Ishikawa (cell line): Measurements from ENCODE around the gene EYA2.

Source experiments
- CEBPB ChIP-seq: IDR thresholded peaks from 2 replicates; pipeline ENCODE4 v1.6.1; 2012
- CREB1 ChIP-seq: IDR thresholded peaks from 2 replicates; pipeline ENCODE4 v1.6.1; 2012; ENCODE audit warnings: low read depth
- EGR1 ChIP-seq: IDR thresholded peaks from 2 replicates; pipeline ENCODE4 v1.6.1; 2012
- EP300 ChIP-seq: IDR thresholded peaks from 2 replicates; pipeline ENCODE4 v1.6.1; 2012; ENCODE audit warnings: borderline replicate concordance
- FOXM1 ChIP-seq: IDR thresholded peaks from 2 replicates; pipeline ENCODE4 v1.6.1; 2012; ENCODE audit warnings: low read depth, borderline replicate concordance
- NFIC ChIP-seq: IDR thresholded peaks from 2 replicates; pipeline ENCODE4 v1.6.1; 2012
- RAD21 ChIP-seq: IDR thresholded peaks from 2 replicates; pipeline ENCODE4 v1.6.1; 2012; ENCODE audit warnings: low read depth
- TAF1 ChIP-seq: IDR thresholded peaks from 2 replicates; pipeline ENCODE4 v1.6.1; 2012; ENCODE audit warnings: low read depth, mild to moderate bottlenecking
- TCF12 ChIP-seq: IDR thresholded peaks from 2 replicates; pipeline ENCODE4 v1.6.1; 2012; ENCODE audit warnings: low read depth
- TEAD4 ChIP-seq: IDR thresholded peaks from 2 replicates; pipeline ENCODE4 v1.6.1; 2012
- YY1 ChIP-seq: IDR thresholded peaks from 2 replicates; pipeline ENCODE4 v1.6.1; 2012; ENCODE audit warnings: low read depth
- ZBTB7A ChIP-seq: IDR thresholded peaks from 2 replicates; pipeline ENCODE4 v1.6.1; 2012; ENCODE audit warnings: low read depth
- TF ChIP-seq, protein P1 (sequence below): IDR thresholded peaks from 2 replicates; pipeline ENCODE4 v1.6.1; 2012; ENCODE audit warnings: low read depth, mild to moderate bottlenecking
- TF ChIP-seq, protein P2 (sequence below): IDR thresholded peaks from 2 replicates; pipeline ENCODE4 v1.6.1; 2012
- TF ChIP-seq, protein P3 (sequence below): IDR thresholded peaks from 2 replicates; pipeline ENCODE4 v1.6.1; 2012

EYA2 gene

DNA sequence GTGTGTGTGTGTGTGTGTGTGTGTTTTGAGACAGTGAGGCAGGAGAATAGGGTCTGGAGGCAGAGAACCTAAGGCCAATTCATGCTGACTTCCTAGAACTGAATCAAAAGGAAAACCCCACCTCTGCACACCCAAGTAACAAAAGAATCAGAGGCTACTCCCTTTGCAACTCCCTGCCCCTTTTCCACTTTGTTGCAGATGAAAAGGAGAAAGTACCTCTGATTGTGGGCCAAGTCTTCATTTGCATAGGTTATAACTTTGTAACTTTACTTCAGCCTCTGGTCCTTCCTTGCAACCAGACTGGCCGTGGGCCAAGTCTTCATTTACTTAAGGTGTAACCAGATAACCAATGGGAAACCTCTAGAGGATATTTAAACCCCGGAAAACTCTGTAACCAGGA lies 168.8 kb downstream of the EYA2 start:
- TF ChIP-seq EGR1 (no peak), NFIC (no peak)
- TF ChIP-seq, protein P1, sequence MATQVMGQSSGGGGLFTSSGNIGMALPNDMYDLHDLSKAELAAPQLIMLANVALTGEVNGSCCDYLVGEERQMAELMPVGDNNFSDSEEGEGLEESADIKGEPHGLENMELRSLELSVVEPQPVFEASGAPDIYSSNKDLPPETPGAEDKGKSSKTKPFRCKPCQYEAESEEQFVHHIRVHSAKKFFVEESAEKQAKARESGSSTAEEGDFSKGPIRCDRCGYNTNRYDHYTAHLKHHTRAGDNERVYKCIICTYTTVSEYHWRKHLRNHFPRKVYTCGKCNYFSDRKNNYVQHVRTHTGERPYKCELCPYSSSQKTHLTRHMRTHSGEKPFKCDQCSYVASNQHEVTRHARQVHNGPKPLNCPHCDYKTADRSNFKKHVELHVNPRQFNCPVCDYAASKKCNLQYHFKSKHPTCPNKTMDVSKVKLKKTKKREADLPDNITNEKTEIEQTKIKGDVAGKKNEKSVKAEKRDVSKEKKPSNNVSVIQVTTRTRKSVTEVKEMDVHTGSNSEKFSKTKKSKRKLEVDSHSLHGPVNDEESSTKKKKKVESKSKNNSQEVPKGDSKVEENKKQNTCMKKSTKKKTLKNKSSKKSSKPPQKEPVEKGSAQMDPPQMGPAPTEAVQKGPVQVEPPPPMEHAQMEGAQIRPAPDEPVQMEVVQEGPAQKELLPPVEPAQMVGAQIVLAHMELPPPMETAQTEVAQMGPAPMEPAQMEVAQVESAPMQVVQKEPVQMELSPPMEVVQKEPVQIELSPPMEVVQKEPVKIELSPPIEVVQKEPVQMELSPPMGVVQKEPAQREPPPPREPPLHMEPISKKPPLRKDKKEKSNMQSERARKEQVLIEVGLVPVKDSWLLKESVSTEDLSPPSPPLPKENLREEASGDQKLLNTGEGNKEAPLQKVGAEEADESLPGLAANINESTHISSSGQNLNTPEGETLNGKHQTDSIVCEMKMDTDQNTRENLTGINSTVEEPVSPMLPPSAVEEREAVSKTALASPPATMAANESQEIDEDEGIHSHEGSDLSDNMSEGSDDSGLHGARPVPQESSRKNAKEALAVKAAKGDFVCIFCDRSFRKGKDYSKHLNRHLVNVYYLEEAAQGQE: no peak

DNA sequence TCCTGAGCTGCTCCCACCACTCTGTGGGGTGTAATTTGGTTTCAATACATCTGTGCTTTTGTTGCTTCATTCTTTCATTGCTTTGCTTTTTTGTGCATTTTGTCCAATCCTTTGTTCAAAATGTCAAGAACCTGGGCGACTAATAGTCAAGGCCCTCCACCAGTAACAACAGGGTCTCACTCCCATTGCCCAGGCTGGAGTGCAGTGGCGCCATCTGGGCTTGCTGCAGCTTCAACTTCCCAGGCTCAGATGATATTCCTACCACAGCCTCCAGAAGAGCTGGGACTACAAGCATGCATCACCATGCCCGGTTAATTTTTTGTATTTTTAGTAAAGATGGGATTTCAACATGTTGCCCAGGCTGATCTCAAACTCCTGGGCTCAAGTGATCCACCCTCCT lies 169.2 kb downstream of the EYA2 start:
- TF ChIP-seq NFIC (no peak), FOXM1 (no peak), TAF1 (no peak), EGR1 (no peak), ZBTB7A (no peak), TEAD4 (no peak), RAD21 (no peak), EP300 (no peak), CREB1 (no peak), TCF12 (no peak), CEBPB (no peak), YY1 (no peak)
- TF ChIP-seq, protein P1: no peak
- TF ChIP-seq, protein P2, sequence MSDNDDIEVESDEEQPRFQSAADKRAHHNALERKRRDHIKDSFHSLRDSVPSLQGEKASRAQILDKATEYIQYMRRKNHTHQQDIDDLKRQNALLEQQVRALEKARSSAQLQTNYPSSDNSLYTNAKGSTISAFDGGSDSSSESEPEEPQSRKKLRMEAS: no peak
- TF ChIP-seq, protein P3, sequence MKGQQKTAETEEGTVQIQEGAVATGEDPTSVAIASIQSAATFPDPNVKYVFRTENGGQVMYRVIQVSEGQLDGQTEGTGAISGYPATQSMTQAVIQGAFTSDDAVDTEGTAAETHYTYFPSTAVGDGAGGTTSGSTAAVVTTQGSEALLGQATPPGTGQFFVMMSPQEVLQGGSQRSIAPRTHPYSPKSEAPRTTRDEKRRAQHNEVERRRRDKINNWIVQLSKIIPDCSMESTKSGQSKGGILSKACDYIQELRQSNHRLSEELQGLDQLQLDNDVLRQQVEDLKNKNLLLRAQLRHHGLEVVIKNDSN: no peak

DNA sequence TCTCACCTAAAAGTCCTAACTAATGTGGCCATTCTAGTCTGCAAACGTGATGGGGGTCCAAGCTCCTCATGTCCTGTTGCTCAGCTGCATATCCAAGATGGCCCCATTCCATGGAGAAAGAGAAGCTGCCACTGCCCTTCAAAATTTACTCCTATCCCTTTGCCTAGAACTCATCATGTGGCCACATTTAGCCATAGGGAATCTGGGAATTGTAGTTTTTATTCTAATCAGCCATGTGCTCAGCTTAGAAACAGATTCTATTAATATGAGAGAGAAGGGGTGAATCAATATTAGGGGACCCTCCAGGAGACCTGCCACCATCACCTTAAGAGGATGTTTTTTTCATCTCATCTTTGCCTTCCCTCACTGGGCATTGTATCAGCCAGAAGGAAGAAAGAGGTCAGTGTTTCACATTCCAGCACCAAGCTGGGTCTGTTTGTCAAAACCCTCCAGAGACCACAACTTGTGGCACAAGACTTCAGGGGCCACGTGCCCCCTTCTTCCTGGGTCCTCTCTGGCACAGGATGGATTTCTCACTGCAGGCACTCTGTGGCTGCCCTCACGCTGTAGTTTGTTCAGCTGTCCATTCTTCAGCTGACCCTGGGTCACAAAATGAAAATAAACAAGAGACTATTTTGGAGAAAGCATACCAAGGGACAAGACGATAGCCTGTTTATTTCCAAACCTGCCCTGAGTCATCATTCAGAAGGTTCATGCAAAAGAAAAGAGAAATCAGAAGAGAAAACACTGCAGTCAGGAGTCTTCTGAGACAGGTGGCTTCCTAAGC lies 172.0 kb downstream of the EYA2 start:
- TF ChIP-seq EGR1 (no peak), YY1 (no peak), NFIC (no peak), TAF1 (no peak), ZBTB7A (no peak), FOXM1 (no peak), CREB1 (no peak), RAD21 (no peak)
- TF ChIP-seq, protein P3: no peak
- TF ChIP-seq, protein P2: no peak
- TF ChIP-seq, protein P1: no peak

DNA sequence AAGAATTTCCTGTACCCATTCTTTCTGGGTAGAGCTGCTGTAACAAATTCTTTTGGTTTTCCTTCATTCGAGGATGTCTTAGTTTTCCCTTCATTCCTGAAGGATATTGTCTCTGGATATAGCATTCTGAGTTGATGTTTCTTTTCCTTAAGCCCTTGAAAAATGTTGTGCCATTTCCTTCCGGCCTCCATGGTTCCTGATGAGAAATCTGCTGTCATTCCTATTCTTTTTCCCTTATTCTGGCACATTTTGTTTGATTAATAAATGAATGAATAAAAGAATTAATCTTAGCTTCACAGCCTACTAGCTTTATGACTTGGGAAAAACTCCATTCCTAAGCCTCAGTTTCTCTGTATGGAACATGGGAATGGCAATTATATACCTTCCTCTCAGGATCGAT lies 173.1 kb downstream of the EYA2 start:
- TF ChIP-seq TCF12 (no peak), TEAD4 (no peak), YY1 (no peak), EGR1 (no peak), EP300 (no peak), CREB1 (no peak), RAD21 (no peak), FOXM1 (no peak), ZBTB7A (no peak), TAF1 (no peak), NFIC (no peak), CEBPB (no peak)
- TF ChIP-seq, protein P1: no peak
- TF ChIP-seq, protein P3: no peak
- TF ChIP-seq, protein P2: no peak
